Natural killer cell (primary cell): ENCODE measurements around the gene ZNF142. TPM values are rescaled to one million over a fixed set of nuclear protein-coding genes. Genes with fewer than 3 reads are reported as not detected.

Experiments used
- ATAC-seq, 3 donors: fragments of 150-1000 bp in 2 of 3; fragments of 200-7000 bp in 1 of 3; cut with Tn5 transposase; 1 replicate in 1 of 3; 2 replicates in 2 of 3; pipeline ENCODE4 v1.10.0; 2021; ENCODE audit warnings: mild to moderate bottlenecking in 2 of 3, moderate library complexity in 2 of 3
- DNase-seq, 2 donors: peaks; one replicate each; pipeline versions ENCODE4 v3.0.0 to v3.0.0-alpha.2; 2013 to 2021; ENCODE audit warnings: mixed read lengths in 1 of 2
- H3K27ac ChIP-seq: one replicate; pipeline ENCODE4 v1.5.1; 2013; ENCODE audit warnings: mild to moderate bottlenecking, low read length
- H3K27me3 ChIP-seq: one replicate; pipeline ENCODE4 v1.6.1; 2013; ENCODE audit warnings: low read length; ENCODE audit not compliant: control insufficient read depth, insufficient read depth
- H3K36me3 ChIP-seq: one replicate; pipeline ENCODE4 v1.6.1; 2013; ENCODE audit warnings: low read length; ENCODE audit not compliant: control insufficient read depth, insufficient read depth
- H3K4me1 ChIP-seq: one replicate; pipeline ENCODE4 v1.6.1; 2013; ENCODE audit warnings: low read length; ENCODE audit not compliant: control insufficient read depth, insufficient read depth
- H3K4me3 ChIP-seq: one replicate; pipeline ENCODE4 v1.5.1; 2013; ENCODE audit warnings: low read length
- H3K9me3 ChIP-seq: one replicate; pipeline ENCODE4 v1.6.1; 2013; ENCODE audit warnings: low read length; ENCODE audit not compliant: control insufficient read depth, insufficient read depth
- H3K27ac Mint-ChIP-seq, 2 donors: one replicate each; pipeline ENCODE4 v1.8.0; 2022; ENCODE audit warnings: mild to moderate bottlenecking in 2 of 2, mixed read lengths in 2 of 2, moderate library complexity in 1 of 2
- H3K27me3 Mint-ChIP-seq, 2 donors: one replicate each; pipeline ENCODE4 v1.8.0; 2022; ENCODE audit warnings: low read depth in 2 of 2, mixed read lengths in 2 of 2
- H3K36me3 Mint-ChIP-seq: one replicate; pipeline ENCODE4 v1.8.0; 2022; ENCODE audit warnings: mixed read lengths
- H3K4me1 Mint-ChIP-seq, 2 donors: one replicate each; pipeline ENCODE4 v1.8.0; 2022; ENCODE audit warnings: mixed read lengths in 2 of 2
- H3K4me3 Mint-ChIP-seq: one replicate; pipeline ENCODE4 v1.8.0; 2022; ENCODE audit warnings: mild to moderate bottlenecking, moderate library complexity, mixed read lengths
- H3K9me3 Mint-ChIP-seq, 2 donors: one replicate each; pipeline ENCODE4 v1.8.0; 2022; ENCODE audit warnings: mixed read lengths in 2 of 2
- WGBS: methylation state at CpG from one replicate; pipeline ENCODE4 v1.1.7; 2013; ENCODE audit warnings: missing lambda C conversion rate; ENCODE audit not compliant: insufficient coverage; 5-methylcytosine and 5-hydroxymethylcytosine counted together
- intact Hi-C: fragments of 100-400 bp; cut with micrococcal nuclease; formaldehyde crosslinking; loops from one replicate; pipeline ENCODE4 v1.14.2; 2022
- total RNA-seq, 4 donors: library from RNA; stranded (reverse); fragments of 120-200 nt in 1 of 4; gene quantifications; one replicate each; pipeline versions ENCODE4 v1.2.3 to v1.2.4, GENCODE V29; 2013 to 2022
- TF ChIP-seq, protein P1 (sequence below): fragments of 200-600 bp; IDR thresholded peaks from one replicate; pipeline ENCODE4 v1.8.0; 2022; ENCODE audit warnings: antibody characterized with exemption

The ZNF142 gene
- total RNA-seq, 3 donors from 2014 or later (not counting 1 experiment from before 2014, with no cell fraction given), result 57.0 to 67.8 (median 62.6) TPM

DNA sequence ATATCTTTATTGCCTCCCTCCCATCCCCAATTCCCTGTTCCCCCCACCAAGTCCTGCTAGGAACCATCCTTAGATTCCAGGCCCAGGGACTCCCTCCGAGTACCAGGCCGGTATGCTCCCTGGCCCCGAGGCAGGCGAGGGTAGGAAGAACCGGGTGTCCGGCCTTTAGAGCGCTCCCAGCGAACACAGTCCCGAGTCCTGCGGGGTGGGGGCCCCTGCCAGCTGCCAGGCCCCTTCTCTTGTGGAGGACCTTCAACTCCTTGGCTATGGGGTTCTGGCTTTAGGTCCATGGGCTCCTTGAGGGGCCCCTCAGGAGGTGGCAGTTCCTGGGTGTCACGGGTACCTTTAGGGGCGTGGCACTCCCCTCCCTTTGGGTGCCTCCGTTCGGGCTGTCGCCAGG, 4.5 kb upstream of the ZNF142 start:
- no peaks in the 10 kb centered on the region for H3K27me3 Mint-ChIP-seq
- intact Hi-C loops, result no loop called here
- H3K4me3 Mint-ChIP-seq, result no peak overlapping the region
- no peaks in the 10 kb centered on the region for H3K36me3 Mint-ChIP-seq
- TF ChIP-seq, protein P1, sequence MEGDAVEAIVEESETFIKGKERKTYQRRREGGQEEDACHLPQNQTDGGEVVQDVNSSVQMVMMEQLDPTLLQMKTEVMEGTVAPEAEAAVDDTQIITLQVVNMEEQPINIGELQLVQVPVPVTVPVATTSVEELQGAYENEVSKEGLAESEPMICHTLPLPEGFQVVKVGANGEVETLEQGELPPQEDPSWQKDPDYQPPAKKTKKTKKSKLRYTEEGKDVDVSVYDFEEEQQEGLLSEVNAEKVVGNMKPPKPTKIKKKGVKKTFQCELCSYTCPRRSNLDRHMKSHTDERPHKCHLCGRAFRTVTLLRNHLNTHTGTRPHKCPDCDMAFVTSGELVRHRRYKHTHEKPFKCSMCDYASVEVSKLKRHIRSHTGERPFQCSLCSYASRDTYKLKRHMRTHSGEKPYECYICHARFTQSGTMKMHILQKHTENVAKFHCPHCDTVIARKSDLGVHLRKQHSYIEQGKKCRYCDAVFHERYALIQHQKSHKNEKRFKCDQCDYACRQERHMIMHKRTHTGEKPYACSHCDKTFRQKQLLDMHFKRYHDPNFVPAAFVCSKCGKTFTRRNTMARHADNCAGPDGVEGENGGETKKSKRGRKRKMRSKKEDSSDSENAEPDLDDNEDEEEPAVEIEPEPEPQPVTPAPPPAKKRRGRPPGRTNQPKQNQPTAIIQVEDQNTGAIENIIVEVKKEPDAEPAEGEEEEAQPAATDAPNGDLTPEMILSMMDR, result no peak
- peaks cover 51% of the 10 kb centered on the region for H3K36me3 ChIP-seq
- no peak for DNase-seq
- H3K4me1 ChIP-seq, result peaks cover 8% of the 10 kb centered on the region
- no peaks in the 10 kb centered on the region for H3K9me3 ChIP-seq
- peaks cover 14 to 16% of the 10 kb centered on the region in 2 donors for H3K4me1 Mint-ChIP-seq
- H3K27ac ChIP-seq, result no peak overlapping the region
- ATAC-seq, result no peak
- H3K27ac Mint-ChIP-seq, result peak overlapping the region in 1 of 2 donors; percentile 53
- H3K9me3 Mint-ChIP-seq, result no peaks in the 10 kb centered on the region
- WGBS, result 96% methylated on average over 15 of the region's 15 CpGs
- H3K27me3 ChIP-seq, result no peaks in the 10 kb centered on the region
- H3K4me3 ChIP-seq, result no peak overlapping the region

DNA sequence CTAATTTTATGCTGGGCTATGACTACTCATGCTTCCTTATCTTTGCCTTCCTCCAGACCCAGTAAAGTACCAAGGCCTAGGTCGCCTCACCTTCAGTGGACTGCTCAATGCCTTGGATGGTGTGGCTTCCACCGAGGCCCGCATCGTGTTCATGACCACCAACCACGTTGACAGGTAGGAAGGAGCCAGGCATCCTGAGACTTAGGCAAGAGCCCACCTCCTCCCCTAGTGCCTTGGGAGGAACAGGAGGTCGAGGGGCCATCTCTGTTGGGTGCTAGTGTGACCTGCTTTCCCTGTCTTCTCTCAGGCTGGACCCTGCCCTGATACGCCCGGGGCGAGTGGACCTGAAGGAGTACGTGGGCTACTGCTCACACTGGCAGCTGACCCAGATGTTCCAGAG, 3.4 kb upstream of the ZNF142 start:
- 95% methylated on average over 10 of the region's 10 CpGs for WGBS
- ATAC-seq, result no peak
- Mint-ChIP-seq H3K9me3 (no peaks in the 10 kb centered on the region), H3K27ac (peak overlapping the region in 1 of 2 donors; percentile 8), H3K36me3 (no peaks in the 10 kb centered on the region), H3K4me3 (no peak overlapping the region), H3K27me3 (no peaks in the 10 kb centered on the region), H3K4me1 (peaks cover 24 to 27% of the 10 kb centered on the region in 2 donors)
- intact Hi-C loops, result no loop called here
- Histone ChIP-seq H3K36me3 (peaks cover 50% of the 10 kb centered on the region), H3K9me3 (no peaks in the 10 kb centered on the region), H3K27ac (no peak overlapping the region), H3K4me3 (no peak overlapping the region), H3K27me3 (no peaks in the 10 kb centered on the region), H3K4me1 (peaks cover 17% of the 10 kb centered on the region)
- DNase-seq, result no peak
- TF ChIP-seq, protein P1, result no peak

DNA sequence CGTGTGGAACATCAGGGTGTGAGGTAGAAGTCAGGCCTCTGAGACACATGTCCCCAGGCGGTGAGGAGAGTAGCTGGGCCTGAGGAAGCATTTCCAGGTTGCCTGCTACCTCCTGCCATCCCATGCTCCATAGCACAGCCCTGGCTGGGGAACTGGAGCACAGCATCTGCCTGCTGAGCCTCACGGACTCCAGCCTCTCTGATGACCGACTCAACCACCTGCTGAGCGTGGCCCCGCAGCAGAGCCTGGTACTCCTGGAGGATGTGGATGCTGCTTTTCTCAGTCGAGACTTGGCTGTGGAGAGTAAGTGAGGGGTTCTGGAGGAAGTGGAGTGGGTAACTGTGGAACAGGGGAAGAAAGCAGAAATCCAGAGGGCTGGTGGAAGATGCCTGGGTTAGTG, 3.0 kb upstream of the ZNF142 start:
- ATAC-seq (no peak), DNase-seq (no peak)
- TF ChIP-seq, protein P1, result no peak
- H3K36me3 ChIP-seq, result peaks cover 46% of the 10 kb centered on the region
- peak overlapping the region in 1 of 2 donors; percentile 8 for H3K27ac Mint-ChIP-seq
- intact Hi-C loops, result no loop called here
- H3K4me3 ChIP-seq, result no peak overlapping the region
- H3K27me3 Mint-ChIP-seq, result no peaks in the 10 kb centered on the region
- peaks cover 27 to 32% of the 10 kb centered on the region in 2 donors for H3K4me1 Mint-ChIP-seq
- H3K4me3 Mint-ChIP-seq, result no peak overlapping the region
- H3K36me3 Mint-ChIP-seq, result no peaks in the 10 kb centered on the region
- H3K27ac ChIP-seq, result no peak overlapping the region
- no peaks in the 10 kb centered on the region for H3K9me3 Mint-ChIP-seq
- WGBS, result 95% methylated on average over 7 of the region's 7 CpGs
- no peaks in the 10 kb centered on the region for H3K9me3 ChIP-seq
- peaks cover 17% of the 10 kb centered on the region for H3K4me1 ChIP-seq
- H3K27me3 ChIP-seq, result no peaks in the 10 kb centered on the region

DNA sequence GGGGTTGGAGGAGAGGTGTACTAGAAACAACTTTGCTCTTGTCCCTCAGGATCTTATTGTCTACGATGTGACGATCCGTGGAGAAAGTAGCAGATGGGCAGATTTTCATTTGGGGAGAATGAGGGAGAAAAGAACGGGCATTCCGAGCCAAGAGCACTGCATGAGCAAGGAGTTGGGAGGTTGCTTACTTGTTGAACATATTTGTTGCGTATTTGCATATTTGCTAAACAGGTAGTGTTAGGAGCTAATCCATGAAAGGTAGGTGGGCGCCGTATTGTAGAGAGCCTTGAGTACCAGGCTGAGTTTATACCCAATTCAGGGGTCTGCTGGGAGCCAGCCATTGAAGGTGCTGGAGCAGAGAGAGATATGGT, 550 bp upstream of the ZNF142 start:
- H3K27ac ChIP-seq, result peak overlapping the region; percentile 43
- Mint-ChIP-seq H3K27me3 (no peaks in the 10 kb centered on the region), H3K36me3 (no peaks in the 10 kb centered on the region), H3K4me1 (peaks cover 27 to 40% of the 10 kb centered on the region in 2 donors), H3K9me3 (no peaks in the 10 kb centered on the region), H3K27ac (peak overlapping the region; percentile 83 to 93), H3K4me3 (peak overlapping the region; percentile 99)
- peak overlapping the region; percentile 97 for H3K4me3 ChIP-seq
- H3K36me3 ChIP-seq, result peaks cover 43% of the 10 kb centered on the region
- ATAC-seq (no peak), DNase-seq (no peak)
- no peaks in the 10 kb centered on the region for H3K9me3 ChIP-seq
- TF ChIP-seq, protein P1, result no peak
- H3K27me3 ChIP-seq, result no peaks in the 10 kb centered on the region
- intact Hi-C loops, result loop anchor here (1.0 to 5.0 kb wide), 3 partner anchors 12 to 727 kb away; partner anchors contain the start of genes DNPEP, RNF25, STK36 and TTLL4
- 18% methylated on average over 8 of the region's 8 CpGs for WGBS
- peaks cover 17% of the 10 kb centered on the region for H3K4me1 ChIP-seq
